GM21381 (cell line): ENCODE data around the gene TADA3.
A peak's percentile ranks its signal among the peaks of the same experiment; 100 is the strongest.

ENCODE experiments used
- ATAC-seq: cut with Tn5 transposase; IDR thresholded peaks from one replicate; pipeline ENCODE4 v1.9.1; 2021; ENCODE audit warnings: mild to moderate bottlenecking, moderate library complexity; ENCODE audit not compliant: unreplicated experiment

Gene TADA3

GRCh38 chr3:9731206-9732079 lies 60.8 kb downstream of the TADA3 start, which contains the start of gene BRPF1:
TSS of gene BRPF1 (plus strand) at chr3:9731735. CDS start at chr3:9734141, 2,406 bp downstream.
- ATAC-seq, result peak; percentile 90

- peak; percentile 38 for ATAC-seq
Observed at GRCh38 chr3:9730657-9731205, 61.5 kb downstream of the TADA3 start.
